Loucy (cell line): Measurements from ENCODE around the gene DACH1.

ENCODE experiments used
- EZH2phosphoT487 ChIP-seq: fragments of 200-600 bp; IDR thresholded peaks from 2 replicates; pipeline ENCODE4 v1.6.1; 2018; ENCODE audit warnings: antibody characterized with exemption, mild to moderate bottlenecking, moderate library complexity, borderline replicate concordance
- TF ChIP-seq, protein P1 (sequence below): fragments of 200-600 bp; sonication (generic); conservative IDR thresholded peaks from 2 replicates; pipeline ENCODE4 v1.5.1; 2014; ENCODE audit warnings: mild to moderate bottlenecking, antibody characterized with exemption, low read length

DNA sequence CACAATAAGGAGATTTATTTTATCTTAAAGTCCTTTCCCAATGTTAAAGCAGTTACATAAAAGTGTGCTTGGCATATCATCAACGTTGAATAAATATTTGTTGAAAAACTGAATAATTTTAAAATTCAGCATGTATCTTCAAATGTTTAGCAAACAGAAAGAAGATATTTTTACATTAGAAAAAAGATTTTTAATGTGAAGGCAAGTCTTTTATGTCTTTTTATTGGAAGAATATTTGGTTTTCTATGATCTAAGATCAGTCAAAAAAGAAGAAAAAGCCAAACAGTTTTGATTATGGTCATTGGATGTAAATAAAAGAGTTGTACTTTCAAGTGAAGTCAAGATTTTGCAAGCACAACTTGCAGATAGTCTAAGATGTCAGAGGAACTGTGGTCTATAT, 397.4 kb downstream of the DACH1 start:
- TF ChIP-seq, protein P1, sequence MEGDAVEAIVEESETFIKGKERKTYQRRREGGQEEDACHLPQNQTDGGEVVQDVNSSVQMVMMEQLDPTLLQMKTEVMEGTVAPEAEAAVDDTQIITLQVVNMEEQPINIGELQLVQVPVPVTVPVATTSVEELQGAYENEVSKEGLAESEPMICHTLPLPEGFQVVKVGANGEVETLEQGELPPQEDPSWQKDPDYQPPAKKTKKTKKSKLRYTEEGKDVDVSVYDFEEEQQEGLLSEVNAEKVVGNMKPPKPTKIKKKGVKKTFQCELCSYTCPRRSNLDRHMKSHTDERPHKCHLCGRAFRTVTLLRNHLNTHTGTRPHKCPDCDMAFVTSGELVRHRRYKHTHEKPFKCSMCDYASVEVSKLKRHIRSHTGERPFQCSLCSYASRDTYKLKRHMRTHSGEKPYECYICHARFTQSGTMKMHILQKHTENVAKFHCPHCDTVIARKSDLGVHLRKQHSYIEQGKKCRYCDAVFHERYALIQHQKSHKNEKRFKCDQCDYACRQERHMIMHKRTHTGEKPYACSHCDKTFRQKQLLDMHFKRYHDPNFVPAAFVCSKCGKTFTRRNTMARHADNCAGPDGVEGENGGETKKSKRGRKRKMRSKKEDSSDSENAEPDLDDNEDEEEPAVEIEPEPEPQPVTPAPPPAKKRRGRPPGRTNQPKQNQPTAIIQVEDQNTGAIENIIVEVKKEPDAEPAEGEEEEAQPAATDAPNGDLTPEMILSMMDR = no peak
- TF ChIP-seq EZH2phosphoT487 = no peak
